HG03196 (cell line): ENCODE results near the gene IRX4.

Experiments
- ATAC-seq: cut with Tn5 transposase; IDR thresholded peaks from one replicate; pipeline ENCODE4 v1.9.1; 2021; ENCODE audit not compliant: unreplicated experiment

Gene IRX4

GRCh38 chr5:1882337-1883119 lies at the start of gene IRX4:
TSS of gene IRX4 (minus strand) at chr5:1882925. CDS start at chr5:1882647, 278 bp downstream.
- ATAC-seq: no peak

GRCh38 chr5:1931604-1932231 lies 49.0 kb upstream of the IRX4 start:
- ATAC-seq: no peak

GRCh38 chr5:1930880-1931603 lies 48.3 kb upstream of the IRX4 start:
- ATAC-seq: no peak

- no peak for ATAC-seq
These were observed 47.8 kb upstream of the IRX4 start for GRCh38 chr5:1930501-1930879.

GRCh38 chr5:1929108-1929991 lies 46.6 kb upstream of the IRX4 start:
- no peak for ATAC-seq

GRCh38 chr5:1926471-1927341 lies 44.0 kb upstream of the IRX4 start:
- no peak for ATAC-seq

GRCh38 chr5:1926071-1926440 lies 43.3 kb upstream of the IRX4 start:
- no peak for ATAC-seq

GRCh38 chr5:1925111-1926070 lies 42.7 kb upstream of the IRX4 start:
- no peak for ATAC-seq

- no peak for ATAC-seq
These were observed 41.0 kb upstream of the IRX4 start for GRCh38 chr5:1923766-1924165.

- ATAC-seq: no peak
These were observed 40.6 kb upstream of the IRX4 start for GRCh38 chr5:1923341-1923740.

GRCh38 chr5:1921711-1922110 lies 39.0 kb upstream of the IRX4 start:
- ATAC-seq: no peak

- ATAC-seq: no peak
These were observed 37.0 kb upstream of the IRX4 start for GRCh38 chr5:1919750-1920149.

- ATAC-seq: no peak
These were observed 36.5 kb upstream of the IRX4 start for GRCh38 chr5:1919209-1919566.

- no peak for ATAC-seq
These were observed 35.9 kb upstream of the IRX4 start for GRCh38 chr5:1918488-1919208.

- ATAC-seq: no peak
These were observed 35.2 kb upstream of the IRX4 start for GRCh38 chr5:1917830-1918487.

GRCh38 chr5:1916041-1917001 lies 33.6 kb upstream of the IRX4 start:
- ATAC-seq: no peak

- no peak for ATAC-seq
These were observed 32.6 kb upstream of the IRX4 start for GRCh38 chr5:1915316-1915715.
